Measurements from ENCODE around the gene SLC22A12. TPM values are rescaled to one million over a fixed set of nuclear protein-coding genes. Genes with fewer than 3 reads are reported as not detected.

Gene SLC22A12
- polyA plus RNA-seq, 1 of the 3 experiments (the other 2 are of a cell fraction) = not detected

DNA sequence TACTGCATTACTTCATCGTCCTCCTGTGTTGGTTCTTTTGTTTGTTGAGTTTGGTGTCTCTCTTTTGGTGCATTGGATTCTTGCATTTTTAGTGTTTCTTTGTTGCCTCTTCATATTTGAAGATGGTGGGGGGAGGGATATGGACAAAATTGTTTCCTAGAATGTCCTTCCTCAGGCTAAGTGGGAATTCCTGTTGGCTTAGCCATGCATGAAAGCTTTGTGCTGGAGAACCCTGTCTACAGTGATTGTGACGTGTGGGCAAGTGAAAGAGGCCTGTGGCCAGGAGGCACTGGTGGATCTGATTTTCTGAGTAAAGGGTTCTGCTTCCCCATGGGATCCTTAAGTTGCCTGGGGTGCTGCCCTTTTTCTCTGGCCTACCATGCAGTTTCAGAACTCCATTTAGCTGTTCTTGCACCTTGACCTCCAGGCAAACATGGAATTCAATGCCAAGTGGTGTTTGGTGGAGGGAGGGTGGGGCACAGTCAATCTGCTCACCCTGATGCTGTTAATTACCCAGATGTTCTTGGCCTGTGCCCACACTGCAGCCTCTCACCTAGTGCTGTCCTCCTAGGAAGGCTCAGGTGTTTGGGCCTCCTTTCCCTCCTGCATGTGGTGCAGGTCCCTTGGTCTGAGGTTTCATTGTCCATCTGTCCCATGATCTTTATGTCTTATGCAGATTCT, 46.3 kb upstream of the SLC22A12 start:
- H3K36me3 ChIP-seq (replicated peaks in 1 of 2; ENCODE audit: control insufficient read depth in 1 of 2, insufficient read depth in 2 of 2, low read length in 1 of 2) = no peaks in the 10 kb centered on the region
- H3K27ac ChIP-seq (ENCODE audit: low read depth in 2 of 2, low read length in 1 of 2) = no peak overlapping the region
- H2AFZ ChIP-seq (ENCODE audit: low read depth) = no peak overlapping the region
- no peaks in the 10 kb centered on the region for H3K79me2 ChIP-seq (ENCODE audit: insufficient read depth)
- no peaks in the 10 kb centered on the region; the same call in 1 of the 2 replicates for H3K27me3 ChIP-seq (ENCODE audit: insufficient read depth)
- 42% methylated on average over 2 of the region's 2 CpGs for WGBS (ENCODE audit: low lambda C conversion rate)
- H3K4me3 ChIP-seq (ENCODE audit: low read depth in 2 of 2, low read length in 1 of 2) = no peak overlapping the region
- H3K9me3 ChIP-seq = no peaks in the 10 kb centered on the region
- TF ChIP-seq, protein P1, sequence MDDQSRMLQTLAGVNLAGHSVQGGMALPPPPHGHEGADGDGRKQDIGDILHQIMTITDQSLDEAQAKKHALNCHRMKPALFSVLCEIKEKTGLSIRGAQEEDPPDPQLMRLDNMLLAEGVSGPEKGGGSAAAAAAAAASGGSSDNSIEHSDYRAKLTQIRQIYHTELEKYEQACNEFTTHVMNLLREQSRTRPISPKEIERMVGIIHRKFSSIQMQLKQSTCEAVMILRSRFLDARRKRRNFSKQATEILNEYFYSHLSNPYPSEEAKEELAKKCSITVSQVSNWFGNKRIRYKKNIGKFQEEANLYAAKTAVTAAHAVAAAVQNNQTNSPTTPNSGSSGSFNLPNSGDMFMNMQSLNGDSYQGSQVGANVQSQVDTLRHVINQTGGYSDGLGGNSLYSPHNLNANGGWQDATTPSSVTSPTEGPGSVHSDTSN (IDR thresholded peaks at IDR 0.05) = no peak
- no peak overlapping the region for H3K4me2 ChIP-seq
- H4K20me1 ChIP-seq (ENCODE audit: insufficient read depth) = no peaks in the 10 kb centered on the region
- ChIA-PET CTCF (interaction anchor here (0.8 to 1.4 kb wide), 4 partner anchors 41 to 144 kb away, joined by 3 to 5 read pairs (median 4); no protein-coding TSS in a partner anchor), POLR2A (no interaction called here)
- H3F3A ChIP-seq (replicated peaks; ENCODE audit: insufficient read depth) = no peaks in the 10 kb centered on the region
- no peaks in the 10 kb centered on the region for H3K9me2 ChIP-seq
- DNase-seq = no peak
- H3K4me1 ChIP-seq (ENCODE audit: control insufficient read depth in 1 of 2, insufficient read depth in 2 of 2, low read depth in 1 of 2, low read length in 1 of 2) = no peaks in the 10 kb centered on the region
- no peak overlapping the region for H3K9ac ChIP-seq

DNA sequence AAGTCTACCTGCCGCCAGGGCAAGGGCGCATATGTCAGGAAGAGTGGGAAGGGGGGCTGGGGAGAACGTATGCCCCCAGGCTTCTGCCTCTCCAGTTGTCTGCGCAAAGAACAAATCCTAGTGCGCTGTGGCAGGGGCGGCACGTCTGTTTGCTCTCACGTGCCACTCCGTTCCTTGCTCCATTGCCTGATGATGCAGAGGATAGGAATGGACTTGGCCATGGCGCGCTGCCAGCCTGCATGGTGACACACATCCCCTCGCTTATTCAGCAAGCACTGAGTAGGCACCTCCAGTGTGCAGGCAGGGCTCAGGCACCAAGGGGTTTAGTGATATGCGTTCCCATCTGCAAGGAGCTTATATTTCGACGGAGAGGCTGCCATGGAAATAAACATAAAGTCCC, 45.4 kb upstream of the SLC22A12 start:
- DNase-seq = no peak
- no peak overlapping the region for H3K9ac ChIP-seq
- no peak overlapping the region for H3K4me3 ChIP-seq (ENCODE audit: low read depth in 2 of 2, low read length in 1 of 2)
- H3K36me3 ChIP-seq (replicated peaks in 1 of 2; ENCODE audit: control insufficient read depth in 1 of 2, insufficient read depth in 2 of 2, low read length in 1 of 2) = no peaks in the 10 kb centered on the region
- no peak overlapping the region for H3K4me2 ChIP-seq
- no peaks in the 10 kb centered on the region for H3K79me2 ChIP-seq (ENCODE audit: insufficient read depth)
- H3F3A ChIP-seq (replicated peaks; ENCODE audit: insufficient read depth) = no peaks in the 10 kb centered on the region
- H3K27ac ChIP-seq (ENCODE audit: low read depth in 2 of 2, low read length in 1 of 2) = no peak overlapping the region
- ChIA-PET POLR2A (no interaction called here), CTCF (interaction anchor here (0.8 to 1.5 kb wide), 5 partner anchors 27 to 143 kb away, joined by 3 to 5 read pairs (median 3); no protein-coding TSS in a partner anchor)
- no peaks in the 10 kb centered on the region for H3K4me1 ChIP-seq (ENCODE audit: control insufficient read depth in 1 of 2, insufficient read depth in 2 of 2, low read depth in 1 of 2, low read length in 1 of 2)
- no peaks in the 10 kb centered on the region for H4K20me1 ChIP-seq (ENCODE audit: insufficient read depth)
- TF ChIP-seq RFX5 (IDR thresholded peaks at IDR 0.05; ENCODE audit: low read length) = no peak
- TF ChIP-seq RCOR1 (IDR thresholded peaks at IDR 0.05; ENCODE audit: low read length) = no peak
- no peak for TF ChIP-seq RXRA (IDR thresholded peaks at IDR 0.05; ENCODE audit: borderline replicate concordance, low read depth)
- peak; percentile 31; the same call in 1 of the 2 replicates for TF ChIP-seq FOSL2 (IDR thresholded peaks at IDR 0.05; ENCODE audit: borderline replicate concordance, low read depth)
- TF ChIP-seq FOXM1 (IDR thresholded peaks at IDR 0.05; ENCODE audit: low read depth) = no peak
- TF ChIP-seq GATA2 (CRISPR knock-in tag; IDR thresholded peaks at IDR 0.05) = no peak
- no peak for TF ChIP-seq SIN3A (IDR thresholded peaks at IDR 0.05; ENCODE audit: borderline replicate concordance, low read depth, low read length)
- no peak for TF ChIP-seq TCF12 (IDR thresholded peaks at IDR 0.05)
- no peak for TF ChIP-seq ELF1 (IDR thresholded peaks at IDR 0.05)
- TF ChIP-seq NFIC (IDR thresholded peaks at IDR 0.05; ENCODE audit: borderline replicate concordance) = peak; percentile 61; the same call in 1 of the 2 replicates
- no peaks in the 10 kb centered on the region for H3K9me2 ChIP-seq
- H3K9me3 ChIP-seq = no peaks in the 10 kb centered on the region
- 36% methylated on average over 15 of the region's 15 CpGs for WGBS (ENCODE audit: low lambda C conversion rate)
- no peak overlapping the region for H2AFZ ChIP-seq (ENCODE audit: low read depth)
- no peaks in the 10 kb centered on the region; the same call in 1 of the 2 replicates for H3K27me3 ChIP-seq (ENCODE audit: insufficient read depth)

DNA sequence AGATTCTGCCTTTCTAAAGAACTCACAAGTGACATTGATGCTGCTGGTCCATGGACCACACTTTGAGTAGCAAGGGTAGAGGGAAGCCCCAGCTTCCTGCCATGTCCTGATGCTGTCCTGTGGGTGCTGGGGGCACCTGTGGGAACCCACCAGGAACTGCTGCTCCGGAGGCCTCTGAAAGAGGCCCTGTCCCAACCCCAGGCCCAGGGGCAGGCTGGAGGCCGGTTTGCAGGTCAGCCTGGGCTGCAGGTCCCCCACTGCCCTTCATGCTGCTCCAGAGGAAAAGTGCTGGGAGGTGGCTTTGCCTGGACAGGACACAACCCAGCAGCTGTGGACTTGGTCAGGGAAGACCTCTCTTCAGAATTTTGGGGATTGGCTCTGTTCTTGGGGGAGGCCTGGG, 44.8 kb upstream of the SLC22A12 start:
- no CpG with 5 or more reads among the region's 2 CpGs for WGBS (ENCODE audit: low lambda C conversion rate)
- ChIA-PET CTCF (interaction anchor here (1.4 to 5.0 kb wide), 3 partner anchors 27 to 104 kb away, joined by 3 to 27 read pairs (median 5); no protein-coding TSS in a partner anchor), POLR2A (no interaction called here)
- Histone ChIP-seq H3K27me3 (ENCODE audit: insufficient read depth) (no peaks in the 10 kb centered on the region; the same call in 1 of the 2 replicates), H3K79me2 (ENCODE audit: insufficient read depth) (no peaks in the 10 kb centered on the region), H3K36me3 (replicated peaks in 1 of 2; ENCODE audit: control insufficient read depth in 1 of 2, insufficient read depth in 2 of 2, low read length in 1 of 2) (no peaks in the 10 kb centered on the region), H3K9me3 (no peaks in the 10 kb centered on the region), H3K4me2 (no peak overlapping the region), H3K9me2 (no peaks in the 10 kb centered on the region), H4K20me1 (ENCODE audit: insufficient read depth) (no peaks in the 10 kb centered on the region), H3F3A (replicated peaks; ENCODE audit: insufficient read depth) (no peaks in the 10 kb centered on the region), H2AFZ (ENCODE audit: low read depth) (no peak overlapping the region), H3K4me3 (ENCODE audit: low read depth in 2 of 2, low read length in 1 of 2) (no peak overlapping the region), H3K27ac (ENCODE audit: low read depth in 2 of 2, low read length in 1 of 2) (no peak overlapping the region), H3K4me1 (ENCODE audit: control insufficient read depth in 1 of 2, insufficient read depth in 2 of 2, low read depth in 1 of 2, low read length in 1 of 2) (no peaks in the 10 kb centered on the region), H3K9ac (no peak overlapping the region)
- TF ChIP-seq EP300 (IDR thresholded peaks at IDR 0.05; ENCODE audit: borderline replicate concordance in 1 of 2, low read depth in 1 of 2, low read length in 1 of 2) (no peak), RXRA (IDR thresholded peaks at IDR 0.05; ENCODE audit: borderline replicate concordance, low read depth) (no peak), TCF12 (IDR thresholded peaks at IDR 0.05) (no peak), TEAD4 (IDR thresholded peaks at IDR 0.05; ENCODE audit: borderline replicate concordance, insufficient read depth) (no peak)
- TF ChIP-seq, protein P2, sequence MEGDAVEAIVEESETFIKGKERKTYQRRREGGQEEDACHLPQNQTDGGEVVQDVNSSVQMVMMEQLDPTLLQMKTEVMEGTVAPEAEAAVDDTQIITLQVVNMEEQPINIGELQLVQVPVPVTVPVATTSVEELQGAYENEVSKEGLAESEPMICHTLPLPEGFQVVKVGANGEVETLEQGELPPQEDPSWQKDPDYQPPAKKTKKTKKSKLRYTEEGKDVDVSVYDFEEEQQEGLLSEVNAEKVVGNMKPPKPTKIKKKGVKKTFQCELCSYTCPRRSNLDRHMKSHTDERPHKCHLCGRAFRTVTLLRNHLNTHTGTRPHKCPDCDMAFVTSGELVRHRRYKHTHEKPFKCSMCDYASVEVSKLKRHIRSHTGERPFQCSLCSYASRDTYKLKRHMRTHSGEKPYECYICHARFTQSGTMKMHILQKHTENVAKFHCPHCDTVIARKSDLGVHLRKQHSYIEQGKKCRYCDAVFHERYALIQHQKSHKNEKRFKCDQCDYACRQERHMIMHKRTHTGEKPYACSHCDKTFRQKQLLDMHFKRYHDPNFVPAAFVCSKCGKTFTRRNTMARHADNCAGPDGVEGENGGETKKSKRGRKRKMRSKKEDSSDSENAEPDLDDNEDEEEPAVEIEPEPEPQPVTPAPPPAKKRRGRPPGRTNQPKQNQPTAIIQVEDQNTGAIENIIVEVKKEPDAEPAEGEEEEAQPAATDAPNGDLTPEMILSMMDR (IDR thresholded peaks at IDR 0.05) = no peak
- no peak for DNase-seq
